Endothelial cell of umbilical vein (primary cell): Measurements from ENCODE around the gene DOK1.

Experiments used
- CTCF ChIP-seq, 2 donors: IDR thresholded peaks; 1 replicate in 1 of 2; 2 replicates in 1 of 2; pipeline ENCODE4 v1.5.1; 2011; ENCODE audit warnings: low read length in 2 of 2, mild to moderate bottlenecking in 2 of 2, moderate library complexity in 2 of 2, control low read depth in 1 of 2, inconsistent platforms in 1 of 2, low read depth in 1 of 2; ENCODE audit not compliant: insufficient read depth in 1 of 2; ENCODE audit errors: extremely low read depth in 1 of 2
- EZH2 ChIP-seq: IDR thresholded peaks from 2 replicates; pipeline ENCODE4 v1.6.1; 2012; ENCODE audit warnings: borderline replicate concordance, low read depth, mild to moderate bottlenecking, moderate library complexity, low read length, inconsistent platforms; ENCODE audit not compliant: severe bottlenecking
- GATA2 ChIP-seq: IDR thresholded peaks from 2 replicates; pipeline ENCODE4 v1.7.0; 2011; ENCODE audit warnings: low read depth, mild to moderate bottlenecking, moderate library complexity, mixed read lengths, low read length; ENCODE audit not compliant: insufficient read length, insufficient read depth
- MYC ChIP-seq: IDR thresholded peaks from one replicate; pipeline ENCODE4 v1.6.1; 2011; ENCODE audit warnings: mild to moderate bottlenecking, low read depth, low read length
- POLR2A ChIP-seq: IDR thresholded peaks from 2 replicates; pipeline ENCODE4 v1.6.1; 2012; ENCODE audit warnings: low read depth, mild to moderate bottlenecking, control low read depth, low read length
- TF ChIP-seq, protein P1 (sequence below): IDR thresholded peaks from 2 replicates; pipeline ENCODE4 v1.6.1; 2011; ENCODE audit not compliant: insufficient read depth, insufficient read length

DNA sequence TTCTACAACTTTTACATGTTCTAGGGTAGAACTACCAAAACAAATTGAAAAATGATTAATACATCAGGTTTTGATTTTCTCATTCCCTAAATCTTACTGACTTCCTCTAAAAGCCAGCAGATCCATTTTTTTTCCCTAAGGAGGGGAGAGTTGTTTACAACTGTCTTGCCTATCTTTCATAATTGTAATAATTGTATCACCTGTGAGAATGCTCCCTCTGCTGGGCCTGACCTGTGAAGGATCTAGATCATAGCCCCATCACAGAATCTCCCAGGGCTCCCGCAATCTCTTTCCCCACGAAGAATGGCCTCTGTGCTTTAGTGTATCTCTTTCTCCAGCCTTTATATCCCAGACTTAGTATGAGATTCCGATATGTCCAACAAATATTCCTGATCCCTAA is 9.9 kb upstream of the DOK1 start:
- TF ChIP-seq MYC = no peak
- TF ChIP-seq CTCF (IDR thresholded peaks at IDR 0.05; ENCODE audit: extremely low read depth in 1 of 2, insufficient read depth in 1 of 2, low read depth in 1 of 2, low read length in 2 of 2) = no peak
- TF ChIP-seq EZH2 = no peak
- TF ChIP-seq POLR2A = no peak
- TF ChIP-seq, protein P1, sequence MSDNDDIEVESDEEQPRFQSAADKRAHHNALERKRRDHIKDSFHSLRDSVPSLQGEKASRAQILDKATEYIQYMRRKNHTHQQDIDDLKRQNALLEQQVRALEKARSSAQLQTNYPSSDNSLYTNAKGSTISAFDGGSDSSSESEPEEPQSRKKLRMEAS = no peak
- no peak for TF ChIP-seq GATA2
